ENCODE results near the gene C11orf21. TPM values are rescaled to one million over a fixed set of nuclear protein-coding genes. Genes with fewer than 3 reads are reported as not detected.

The C11orf21 gene
- total and polyA plus RNA-seq, 2 of the 8 experiments (the other 6 are each of a cell fraction or from before 2014, with no cell fraction given), result not detected

DNA sequence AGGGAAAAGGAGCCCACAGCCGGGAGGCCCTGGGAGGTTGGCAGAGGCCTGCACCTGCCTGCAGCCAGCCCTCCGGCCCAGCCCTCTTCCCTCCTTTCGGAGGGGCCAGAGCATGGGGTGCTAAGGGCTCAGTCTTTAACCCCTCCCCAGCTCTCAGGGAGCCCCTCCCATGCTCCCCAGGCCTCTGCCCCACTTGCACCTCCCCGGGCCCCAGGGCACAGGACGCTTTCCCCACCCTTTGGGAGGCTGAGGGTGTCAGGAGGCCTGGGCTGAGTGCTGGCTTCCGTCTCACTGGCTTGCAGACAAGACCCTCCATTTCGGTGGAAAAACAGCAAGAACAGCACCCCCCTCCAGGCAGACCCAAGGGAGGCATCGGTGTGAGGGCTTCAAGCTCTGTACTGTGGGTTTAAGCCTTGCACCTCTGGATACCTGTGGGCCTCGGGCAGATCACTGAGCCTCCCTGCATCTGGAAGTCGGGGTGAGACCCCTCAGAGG lies 38.6 kb downstream of the C11orf21 start (continued):
- TF ChIP-seq, protein P1, sequence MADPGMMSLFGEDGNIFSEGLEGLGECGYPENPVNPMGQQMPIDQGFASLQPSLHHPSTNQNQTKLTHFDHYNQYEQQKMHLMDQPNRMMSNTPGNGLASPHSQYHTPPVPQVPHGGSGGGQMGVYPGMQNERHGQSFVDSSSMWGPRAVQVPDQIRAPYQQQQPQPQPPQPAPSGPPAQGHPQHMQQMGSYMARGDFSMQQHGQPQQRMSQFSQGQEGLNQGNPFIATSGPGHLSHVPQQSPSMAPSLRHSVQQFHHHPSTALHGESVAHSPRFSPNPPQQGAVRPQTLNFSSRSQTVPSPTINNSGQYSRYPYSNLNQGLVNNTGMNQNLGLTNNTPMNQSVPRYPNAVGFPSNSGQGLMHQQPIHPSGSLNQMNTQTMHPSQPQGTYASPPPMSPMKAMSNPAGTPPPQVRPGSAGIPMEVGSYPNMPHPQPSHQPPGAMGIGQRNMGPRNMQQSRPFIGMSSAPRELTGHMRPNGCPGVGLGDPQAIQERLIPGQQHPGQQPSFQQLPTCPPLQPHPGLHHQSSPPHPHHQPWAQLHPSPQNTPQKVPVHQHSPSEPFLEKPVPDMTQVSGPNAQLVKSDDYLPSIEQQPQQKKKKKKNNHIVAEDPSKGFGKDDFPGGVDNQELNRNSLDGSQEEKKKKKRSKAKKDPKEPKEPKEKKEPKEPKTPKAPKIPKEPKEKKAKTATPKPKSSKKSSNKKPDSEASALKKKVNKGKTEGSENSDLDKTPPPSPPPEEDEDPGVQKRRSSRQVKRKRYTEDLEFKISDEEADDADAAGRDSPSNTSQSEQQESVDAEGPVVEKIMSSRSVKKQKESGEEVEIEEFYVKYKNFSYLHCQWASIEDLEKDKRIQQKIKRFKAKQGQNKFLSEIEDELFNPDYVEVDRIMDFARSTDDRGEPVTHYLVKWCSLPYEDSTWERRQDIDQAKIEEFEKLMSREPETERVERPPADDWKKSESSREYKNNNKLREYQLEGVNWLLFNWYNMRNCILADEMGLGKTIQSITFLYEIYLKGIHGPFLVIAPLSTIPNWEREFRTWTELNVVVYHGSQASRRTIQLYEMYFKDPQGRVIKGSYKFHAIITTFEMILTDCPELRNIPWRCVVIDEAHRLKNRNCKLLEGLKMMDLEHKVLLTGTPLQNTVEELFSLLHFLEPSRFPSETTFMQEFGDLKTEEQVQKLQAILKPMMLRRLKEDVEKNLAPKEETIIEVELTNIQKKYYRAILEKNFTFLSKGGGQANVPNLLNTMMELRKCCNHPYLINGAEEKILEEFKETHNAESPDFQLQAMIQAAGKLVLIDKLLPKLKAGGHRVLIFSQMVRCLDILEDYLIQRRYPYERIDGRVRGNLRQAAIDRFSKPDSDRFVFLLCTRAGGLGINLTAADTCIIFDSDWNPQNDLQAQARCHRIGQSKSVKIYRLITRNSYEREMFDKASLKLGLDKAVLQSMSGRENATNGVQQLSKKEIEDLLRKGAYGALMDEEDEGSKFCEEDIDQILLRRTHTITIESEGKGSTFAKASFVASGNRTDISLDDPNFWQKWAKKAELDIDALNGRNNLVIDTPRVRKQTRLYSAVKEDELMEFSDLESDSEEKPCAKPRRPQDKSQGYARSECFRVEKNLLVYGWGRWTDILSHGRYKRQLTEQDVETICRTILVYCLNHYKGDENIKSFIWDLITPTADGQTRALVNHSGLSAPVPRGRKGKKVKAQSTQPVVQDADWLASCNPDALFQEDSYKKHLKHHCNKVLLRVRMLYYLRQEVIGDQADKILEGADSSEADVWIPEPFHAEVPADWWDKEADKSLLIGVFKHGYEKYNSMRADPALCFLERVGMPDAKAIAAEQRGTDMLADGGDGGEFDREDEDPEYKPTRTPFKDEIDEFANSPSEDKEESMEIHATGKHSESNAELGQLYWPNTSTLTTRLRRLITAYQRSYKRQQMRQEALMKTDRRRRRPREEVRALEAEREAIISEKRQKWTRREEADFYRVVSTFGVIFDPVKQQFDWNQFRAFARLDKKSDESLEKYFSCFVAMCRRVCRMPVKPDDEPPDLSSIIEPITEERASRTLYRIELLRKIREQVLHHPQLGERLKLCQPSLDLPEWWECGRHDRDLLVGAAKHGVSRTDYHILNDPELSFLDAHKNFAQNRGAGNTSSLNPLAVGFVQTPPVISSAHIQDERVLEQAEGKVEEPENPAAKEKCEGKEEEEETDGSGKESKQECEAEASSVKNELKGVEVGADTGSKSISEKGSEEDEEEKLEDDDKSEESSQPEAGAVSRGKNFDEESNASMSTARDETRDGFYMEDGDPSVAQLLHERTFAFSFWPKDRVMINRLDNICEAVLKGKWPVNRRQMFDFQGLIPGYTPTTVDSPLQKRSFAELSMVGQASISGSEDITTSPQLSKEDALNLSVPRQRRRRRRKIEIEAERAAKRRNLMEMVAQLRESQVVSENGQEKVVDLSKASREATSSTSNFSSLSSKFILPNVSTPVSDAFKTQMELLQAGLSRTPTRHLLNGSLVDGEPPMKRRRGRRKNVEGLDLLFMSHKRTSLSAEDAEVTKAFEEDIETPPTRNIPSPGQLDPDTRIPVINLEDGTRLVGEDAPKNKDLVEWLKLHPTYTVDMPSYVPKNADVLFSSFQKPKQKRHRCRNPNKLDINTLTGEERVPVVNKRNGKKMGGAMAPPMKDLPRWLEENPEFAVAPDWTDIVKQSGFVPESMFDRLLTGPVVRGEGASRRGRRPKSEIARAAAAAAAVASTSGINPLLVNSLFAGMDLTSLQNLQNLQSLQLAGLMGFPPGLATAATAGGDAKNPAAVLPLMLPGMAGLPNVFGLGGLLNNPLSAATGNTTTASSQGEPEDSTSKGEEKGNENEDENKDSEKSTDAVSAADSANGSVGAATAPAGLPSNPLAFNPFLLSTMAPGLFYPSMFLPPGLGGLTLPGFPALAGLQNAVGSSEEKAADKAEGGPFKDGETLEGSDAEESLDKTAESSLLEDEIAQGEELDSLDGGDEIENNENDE (IDR thresholded peaks at IDR 0.05; ENCODE audit: insufficient replicate concordance, low read length), result no peak
- TF ChIP-seq SIRT6 (IDR thresholded peaks at IDR 0.05; ENCODE audit: low read length), result no peak
- no peak for TF ChIP-seq RNF2 (IDR thresholded peaks at IDR 0.05; ENCODE audit: borderline replicate concordance, low read depth, low read length, missing control alignments, poor library complexity, severe bottlenecking)
- no peak for TF ChIP-seq TEAD4 (IDR thresholded peaks at IDR 0.05; ENCODE audit: low read depth, low read length)

All from H1 (cell line).